ENCODE data around the gene RNF180.

- TF ChIP-seq POLR2AphosphoS5 (IDR thresholded peaks at IDR 0.05; ENCODE audit: low read length) (no peak), CTCF (IDR thresholded peaks at IDR 0.05 in 2 of 3, conservative IDR thresholded peaks at IDR 0.05 in 1 of 3; ENCODE audit: control insufficient read depth in 2 of 3, extremely low read depth in 1 of 3, insufficient read depth in 1 of 3, low read depth in 3 of 3, low read length in 3 of 3) (peak; percentile 9 to 26 (median 24); a peak in 3 of 6 replicates), IRF3 (IDR thresholded peaks at IDR 0.05) (no peak), EP300 (IDR thresholded peaks at IDR 0.05; ENCODE audit: borderline replicate concordance in 1 of 2, control insufficient read depth in 1 of 2, low read depth in 2 of 2, low read length in 2 of 2) (no peak), EZH2 (IDR thresholded peaks at IDR 0.05; ENCODE audit: borderline replicate concordance, control insufficient read depth, low read depth, low read length) (no peak)
Measured at GRCh38 chr5:64384765-64385164, 219.1 kb downstream of the RNF180 start.
